Smooth muscle cell (in vitro differentiated cells): ENCODE results near the gene TLN1. TPM values are rescaled to one million over a fixed set of nuclear protein-coding genes. Genes with fewer than 3 reads are reported as not detected.

Experiments
- DNase-seq: peaks from one replicate; lab custom pipeline; 2025; ENCODE audit not compliant: unreplicated experiment; lab: John Stamatoyannopoulos, UW
- H2AFZ ChIP-seq: fragments of 200-600 bp; sonication (generic); 2 replicates; pipeline ENCODE4 v1.6.0; 2016; ENCODE audit warnings: antibody characterized with exemption, low read depth, mild to moderate bottlenecking
- H3F3A ChIP-seq: fragments of 200-600 bp; sonication (generic); 2 replicates; pipeline ENCODE4 v1.6.0; 2017; ENCODE audit warnings: antibody characterized with exemption, low read depth
- H3K27ac ChIP-seq: fragments of 200-600 bp; sonication (generic); 2 replicates; pipeline ENCODE4 v1.5.1; 2016; ENCODE audit warnings: low read depth, mild to moderate bottlenecking
- H3K27me3 ChIP-seq: fragments of 200-600 bp; sonication (generic); 2 replicates; pipeline ENCODE4 v1.6.1; 2016; ENCODE audit warnings: low read depth, mild to moderate bottlenecking
- H3K36me3 ChIP-seq: fragments of 200-600 bp; sonication (generic); 2 replicates; pipeline ENCODE4 v1.5.1; 2016; ENCODE audit warnings: low read depth
- H3K4me1 ChIP-seq: fragments of 200-600 bp; sonication (generic); 2 replicates; pipeline ENCODE4 v1.5.1; 2016; ENCODE audit warnings: low read depth
- H3K4me2 ChIP-seq: fragments of 200-600 bp; sonication (generic); 2 replicates; pipeline ENCODE4 v1.6.0; 2016; ENCODE audit warnings: mild to moderate bottlenecking
- H3K4me3 ChIP-seq: fragments of 200-600 bp; sonication (generic); 2 replicates; pipeline ENCODE4 v1.5.1; 2016; ENCODE audit warnings: mild to moderate bottlenecking
- H3K79me2 ChIP-seq: fragments of 200-600 bp; sonication (generic); 2 replicates; pipeline ENCODE4 v1.6.0; 2016; ENCODE audit warnings: low read depth, mild to moderate bottlenecking
- H3K9ac ChIP-seq: fragments of 200-600 bp; sonication (generic); 2 replicates; pipeline ENCODE4 v1.6.0; 2016; ENCODE audit warnings: low read depth
- H3K9me3 ChIP-seq: fragments of 200-600 bp; sonication (generic); replicated peaks from 2 replicates; pipeline ENCODE4 v1.5.1; 2016; ENCODE audit warnings: low read depth
- H4K20me1 ChIP-seq: fragments of 200-600 bp; sonication (generic); 2 replicates; pipeline ENCODE4 v1.6.0; 2016; ENCODE audit warnings: low read depth
- CTCF ChIP-seq: fragments of 200-600 bp; sonication (generic); IDR thresholded peaks from 2 replicates; pipeline ENCODE4 v1.5.1; 2017; ENCODE audit warnings: borderline replicate concordance, mild to moderate bottlenecking, antibody characterized with exemption; ENCODE audit not compliant: insufficient read depth, poor library complexity, severe bottlenecking
- WGBS: methylation state at CpG from one replicate; pipeline ENCODE4 v1.1.7; 2016; ENCODE audit warnings: low lambda C conversion rate; 5-methylcytosine and 5-hydroxymethylcytosine counted together
- polyA plus RNA-seq: library from polyadenylated mRNA; unstranded; fragments of >200 nt; fragmentation: Nextera tagmentation; extraction: Ambion mirVana; gene quantifications from 2 replicates; pipeline ENCODE4 v1.2.1, GENCODE V29; 2016
- total RNA-seq: library from RNA; depleted of rRNA; stranded (reverse); fragments of >200 nt; gene quantifications from 2 replicates; pipeline ENCODE4 v1.2.3, GENCODE V29; 2014

The TLN1 gene
- total and polyA plus RNA-seq, 2 experiments from 2014 or later = 130 to 145 TPM

GRCh38 chr9:35737143-35737542, 5.1 kb upstream of the TLN1 start:
- no peaks in the 10 kb centered on the region for H3K36me3 ChIP-seq
- no peaks in the 10 kb centered on the region for H3K27me3 ChIP-seq
- H3F3A ChIP-seq = peaks cover 24% of the 10 kb centered on the region
- no peak overlapping the region for H3K4me2 ChIP-seq
- no peak overlapping the region for H3K9ac ChIP-seq
- peaks cover 17% of the 10 kb centered on the region for H4K20me1 ChIP-seq
- no peak overlapping the region for H3K4me3 ChIP-seq
- peaks cover 9% of the 10 kb centered on the region for H3K4me1 ChIP-seq
- peaks cover 27% of the 10 kb centered on the region for H3K79me2 ChIP-seq
- WGBS = 88% methylated on average over 7 of the region's 7 CpGs
- H3K27ac ChIP-seq = no peak overlapping the region
- no peak for TF ChIP-seq CTCF
- no peaks in the 10 kb centered on the region for H3K9me3 ChIP-seq
- H2AFZ ChIP-seq = no peak overlapping the region
- DNase-seq = no peak

- peak; percentile 64 for TF ChIP-seq CTCF
- 65% methylated on average over 5 of the region's 5 CpGs for WGBS
- peak overlapping the region; percentile 34 for H3K27ac ChIP-seq
- H3K36me3 ChIP-seq = no peaks in the 10 kb centered on the region
- H2AFZ ChIP-seq = no peak overlapping the region
- peaks cover 11% of the 10 kb centered on the region for H4K20me1 ChIP-seq
- H3K79me2 ChIP-seq = peaks cover 33% of the 10 kb centered on the region
- no peak overlapping the region for H3K9ac ChIP-seq
- no peak overlapping the region for H3K4me2 ChIP-seq
- peaks cover 12% of the 10 kb centered on the region for H3K4me1 ChIP-seq
- no peak overlapping the region for H3K4me3 ChIP-seq
- no peak for DNase-seq
- no peaks in the 10 kb centered on the region for H3K9me3 ChIP-seq
- no peaks in the 10 kb centered on the region for H3K27me3 ChIP-seq
- H3F3A ChIP-seq = peaks cover 24% of the 10 kb centered on the region
Observed at GRCh38 chr9:35736201-35736633, 4.2 kb upstream of the TLN1 start.

GRCh38 chr9:35734096-35734495, 2.1 kb upstream of the TLN1 start:
- Histone ChIP-seq H3K4me2 (peak overlapping the region; percentile 92), H3K9ac (peak overlapping the region; percentile 92), H3K79me2 (peaks cover 53% of the 10 kb centered on the region), H3K4me1 (peaks cover 26% of the 10 kb centered on the region), H3K27ac (peak overlapping the region; percentile 94), H2AFZ (no peak overlapping the region), H3F3A (peaks cover 28% of the 10 kb centered on the region), H3K27me3 (no peaks in the 10 kb centered on the region), H3K4me3 (peak overlapping the region; percentile 83), H4K20me1 (peaks cover 31% of the 10 kb centered on the region), H3K36me3 (no peaks in the 10 kb centered on the region), H3K9me3 (no peaks in the 10 kb centered on the region)
- no peak for DNase-seq
- WGBS = 87% methylated on average over 3 of the region's 3 CpGs
- TF ChIP-seq CTCF = no peak

- 3% methylated on average over 14 of the region's 14 CpGs for WGBS
- Histone ChIP-seq H2AFZ (no peak overlapping the region), H3F3A (peaks cover 28% of the 10 kb centered on the region), H3K4me1 (peaks cover 37% of the 10 kb centered on the region), H3K9ac (peak overlapping the region; percentile 92), H4K20me1 (peaks cover 41% of the 10 kb centered on the region), H3K27ac (peak overlapping the region; percentile 94), H3K79me2 (peaks cover 62% of the 10 kb centered on the region), H3K36me3 (no peaks in the 10 kb centered on the region), H3K4me2 (peak overlapping the region; percentile 92), H3K4me3 (peak overlapping the region; percentile 83), H3K9me3 (no peaks in the 10 kb centered on the region), H3K27me3 (no peaks in the 10 kb centered on the region)
- no peak for DNase-seq
- no peak for TF ChIP-seq CTCF
Observed at GRCh38 chr9:35732800-35733541, 976 bp upstream of the TLN1 start.
